HG03354 (cell line): Measurements from ENCODE around the gene LHPP.
"Not testable (repeated sequence)": the region's sequence is repeated elsewhere in the genome, so short reads cannot be mapped to it uniquely, and the experiment has no call there.

Experiments
- ATAC-seq: cut with Tn5 transposase; IDR thresholded peaks from one replicate; pipeline ENCODE4 v1.9.1; 2021; ENCODE audit warnings: mild to moderate bottlenecking; ENCODE audit not compliant: unreplicated experiment, poor library complexity, severe bottlenecking

Gene LHPP

DNA sequence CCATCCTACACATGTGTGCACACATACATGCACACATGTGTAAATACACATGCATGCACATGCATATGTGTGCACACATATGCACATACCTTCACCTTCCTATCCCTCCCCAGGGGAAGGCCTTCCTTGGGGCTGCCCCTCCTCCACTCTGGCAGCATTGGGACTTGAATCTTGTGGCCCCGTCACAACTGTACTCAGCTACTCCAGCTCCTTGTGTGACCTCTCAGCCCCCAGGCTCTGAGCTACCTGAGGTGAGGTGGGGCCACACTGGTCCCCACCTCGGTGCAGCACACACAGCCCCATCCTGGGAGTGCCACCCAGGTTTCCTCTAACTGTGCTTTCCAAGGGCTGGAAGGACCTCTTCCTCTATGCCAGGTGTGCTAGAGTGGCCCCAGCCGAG is 116.0 kb downstream of the LHPP start:
- no peak for ATAC-seq

DNA sequence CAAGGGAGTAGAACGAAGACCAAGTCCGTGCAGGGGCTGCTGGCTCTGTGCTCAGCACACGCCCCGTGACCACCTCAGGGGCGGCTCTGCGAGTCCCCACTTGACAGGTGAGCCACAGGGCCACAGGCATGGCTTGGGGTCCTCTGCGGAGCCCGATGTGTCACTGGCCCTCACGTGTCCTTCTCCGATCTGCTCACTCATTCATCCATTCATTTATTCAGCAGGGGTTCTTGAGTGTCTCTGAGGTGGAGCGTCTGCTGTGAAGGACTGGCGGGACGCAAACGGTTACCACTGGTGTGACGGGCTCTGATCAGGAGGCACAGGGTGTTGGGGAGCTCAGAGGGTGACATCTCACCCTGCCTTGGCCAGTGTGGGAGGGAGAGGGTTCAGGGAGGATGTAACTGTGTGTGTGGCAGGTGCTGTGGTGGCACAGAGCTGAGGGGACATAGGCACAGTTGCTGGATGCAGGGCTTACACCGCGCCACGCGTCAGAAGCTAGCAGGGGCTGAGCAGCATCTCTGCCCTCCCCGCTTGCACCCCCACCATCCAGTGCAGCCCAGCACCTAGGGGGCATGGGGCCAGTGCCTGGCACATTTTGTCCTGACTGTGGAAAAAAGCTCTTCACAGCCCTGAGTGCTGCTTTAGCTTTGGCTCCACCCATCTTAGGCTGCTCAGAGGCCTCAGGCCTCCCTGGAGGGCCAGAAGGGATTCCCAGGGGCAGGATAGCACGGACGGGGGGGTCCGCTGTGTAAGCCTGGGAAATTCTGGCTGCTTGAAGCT is 116.8 kb downstream of the LHPP start:
- no peak for ATAC-seq

DNA sequence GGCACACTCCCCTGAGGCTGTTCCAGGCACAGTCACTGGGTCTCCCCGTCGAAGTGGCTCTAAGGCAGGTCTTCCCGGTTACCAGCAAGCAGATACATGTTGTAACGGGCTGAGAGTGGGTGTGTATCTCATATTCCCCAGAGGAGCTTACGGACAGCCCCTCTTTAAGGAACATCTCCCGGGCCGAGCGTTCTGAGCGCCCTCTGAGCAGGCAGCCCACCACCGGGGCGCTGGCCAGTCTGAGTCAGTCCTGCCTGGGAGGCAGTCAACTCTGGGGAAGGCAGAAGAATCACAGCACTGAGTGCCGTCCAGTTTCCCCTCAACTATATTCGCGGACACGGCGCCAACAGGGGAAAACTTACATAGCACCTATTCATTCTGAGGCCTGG is 117.4 kb downstream of the LHPP start:
- ATAC-seq, result no peak

DNA sequence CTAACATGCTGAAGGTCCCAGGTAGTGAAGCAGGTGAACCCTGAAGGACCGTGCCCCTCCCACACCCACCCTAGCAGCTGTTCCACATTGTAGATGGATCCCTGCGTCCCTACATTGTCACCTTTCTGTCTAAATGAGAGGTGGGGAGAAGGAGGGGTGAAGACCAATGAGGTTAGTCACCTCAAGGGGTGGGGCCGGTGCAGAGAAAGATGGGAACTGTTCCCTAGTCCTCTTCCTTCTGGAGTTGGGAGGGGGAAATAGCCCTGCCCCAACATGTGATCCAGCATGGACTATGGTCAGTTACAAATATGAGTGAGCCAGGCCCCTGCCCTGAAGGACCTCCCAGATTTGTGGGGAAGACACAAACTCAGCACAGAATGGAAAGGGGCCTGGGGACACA is 124.5 kb downstream of the LHPP start:
- no peak for ATAC-seq

DNA sequence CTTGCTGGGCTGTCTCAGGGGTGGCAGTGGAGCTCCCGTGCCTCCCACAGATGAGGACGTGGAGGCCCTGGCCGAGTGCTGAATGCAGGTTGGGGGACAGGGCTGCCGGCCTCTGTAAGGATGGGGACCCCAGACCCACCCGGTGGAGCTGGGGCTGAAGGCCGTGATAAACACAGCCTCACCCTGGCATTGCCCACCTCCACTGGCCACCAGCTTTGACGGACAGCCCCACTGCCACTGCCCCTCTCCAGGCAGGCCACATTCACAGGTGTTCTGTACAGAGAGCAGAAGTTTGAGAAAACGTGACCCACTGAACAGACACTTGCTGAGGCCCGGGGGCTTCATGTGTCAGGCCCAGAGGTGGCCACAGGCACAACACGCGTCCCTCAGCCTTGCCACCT is 126.2 kb downstream of the LHPP start:
- ATAC-seq, result no peak

DNA sequence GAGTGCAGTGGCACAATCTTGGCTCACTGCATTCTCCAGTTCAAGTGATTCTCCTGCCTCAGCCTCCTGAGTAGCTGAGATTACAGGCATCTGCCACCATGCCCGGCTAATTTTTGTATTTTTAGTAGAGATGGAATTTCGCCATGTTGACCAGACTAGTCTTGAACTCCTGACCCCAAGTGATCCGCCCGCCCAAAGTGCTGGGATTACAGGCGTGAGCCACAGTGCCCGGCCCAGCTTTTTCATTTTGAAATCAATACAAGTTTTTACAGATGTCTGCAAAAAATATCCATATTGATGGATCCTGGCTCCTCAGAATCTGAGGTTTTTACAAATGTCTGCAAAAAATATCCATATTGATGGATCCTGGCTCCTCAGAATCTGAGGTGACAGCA is 126.7 kb downstream of the LHPP start:
- not testable (repeated sequence) for ATAC-seq

DNA sequence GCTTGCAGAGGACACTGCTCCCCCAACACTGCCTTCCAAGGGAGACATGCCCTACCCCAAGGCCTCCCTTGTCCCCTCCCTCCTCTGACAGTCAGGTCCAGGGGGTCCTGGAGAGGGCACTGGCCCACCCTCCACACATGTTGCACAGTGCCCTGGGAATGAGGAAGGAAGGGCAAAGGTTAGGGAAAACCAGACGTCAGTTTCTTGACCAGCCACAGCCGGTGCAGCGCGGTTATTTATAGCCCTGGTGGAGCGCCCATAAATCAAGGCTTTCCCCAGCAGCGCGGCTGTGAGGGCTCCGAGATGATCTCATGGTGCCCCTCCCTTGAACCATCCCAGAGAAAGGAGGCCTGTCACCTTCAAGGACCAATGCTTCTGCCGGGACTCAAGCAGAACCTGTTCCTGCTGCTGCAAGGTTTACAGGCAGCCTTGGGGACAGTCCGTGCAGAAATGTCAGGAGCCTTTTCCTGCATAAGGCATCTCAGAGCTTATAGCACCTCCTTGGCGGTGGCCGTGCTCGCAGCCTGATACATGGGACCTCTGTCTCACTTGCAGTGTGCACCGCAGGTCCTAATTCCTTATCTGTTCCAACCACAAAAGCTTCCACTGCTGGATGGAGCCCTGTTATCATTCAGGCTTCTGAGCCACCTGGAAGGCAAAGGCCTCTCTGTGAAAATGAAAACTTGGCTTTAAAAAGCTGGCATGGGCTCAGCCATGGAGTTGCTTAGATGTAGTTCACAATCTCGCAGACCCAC is 127.3 kb downstream of the LHPP start:
- ATAC-seq, result no peak

DNA sequence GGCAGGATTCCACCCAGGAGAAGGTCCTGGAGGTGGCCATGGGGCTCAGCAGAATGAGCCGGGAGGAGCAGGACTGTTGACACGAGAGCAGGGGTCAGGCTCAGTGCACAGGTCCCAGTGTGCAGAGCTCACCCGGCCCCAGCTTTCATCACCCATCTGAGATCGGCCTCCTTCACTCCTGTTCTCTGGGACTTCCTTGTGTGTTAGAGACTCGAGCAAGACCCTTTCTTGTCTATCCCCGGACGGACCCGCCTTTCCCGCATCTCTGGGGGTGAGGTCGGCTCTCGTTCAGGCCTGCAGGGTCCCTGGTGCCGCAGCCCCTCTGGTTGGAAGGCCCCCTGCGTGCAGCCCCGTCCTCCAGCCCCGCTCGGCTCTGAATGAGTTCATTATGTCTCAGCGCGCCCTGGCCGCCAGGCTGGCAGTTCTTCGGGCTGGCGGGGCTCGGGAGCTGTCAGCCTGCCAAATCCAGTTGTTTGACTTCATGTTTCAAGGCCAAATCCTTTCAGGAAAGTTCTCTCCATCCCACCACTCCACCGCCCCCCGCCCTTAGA is 127.9 kb downstream of the LHPP start:
- no peak for ATAC-seq

DNA sequence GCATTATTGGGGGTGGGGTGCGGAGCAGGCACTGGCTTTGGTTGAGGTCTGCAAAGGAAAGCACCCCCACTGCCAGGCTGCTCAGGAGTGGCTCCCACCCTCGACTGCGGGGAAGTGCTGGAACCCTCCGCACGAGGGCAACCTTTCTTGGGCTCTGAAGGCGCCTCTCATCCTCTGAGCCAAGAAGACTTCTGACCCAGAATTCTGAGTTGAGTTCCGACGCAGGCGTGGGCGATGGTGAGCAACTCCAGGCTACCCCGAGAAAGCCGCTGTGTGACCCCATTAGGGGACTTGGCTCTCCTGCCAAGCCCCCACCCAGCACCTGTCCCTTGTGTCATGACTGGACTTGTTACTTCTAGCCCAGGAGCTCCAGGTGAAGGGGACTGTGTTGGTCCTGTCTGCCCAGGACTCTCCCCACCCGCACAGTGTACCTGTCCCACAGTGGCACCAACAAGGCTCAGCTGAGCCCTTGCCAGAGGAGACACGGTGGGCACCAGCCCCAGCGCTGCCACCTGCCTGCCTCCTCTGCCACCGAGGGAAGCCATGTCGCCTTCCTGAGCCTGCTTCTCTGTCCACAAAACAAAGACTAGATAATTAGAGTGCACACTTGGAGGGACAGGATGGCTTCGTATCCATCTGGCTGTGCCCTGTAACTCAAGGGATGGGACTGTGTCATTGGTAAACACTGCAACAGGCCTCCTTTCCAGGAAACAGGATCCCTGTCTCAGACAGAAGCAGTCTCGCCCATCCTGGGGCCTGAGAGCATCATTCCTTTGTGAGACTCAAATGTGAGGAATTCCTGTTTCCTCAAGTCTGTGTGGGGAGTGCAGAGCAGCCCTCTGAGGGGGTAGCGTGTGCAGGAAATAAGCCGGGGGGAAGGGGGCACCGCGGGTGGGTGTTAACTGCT is 128.8 kb downstream of the LHPP start:
- ATAC-seq, result no peak

DNA sequence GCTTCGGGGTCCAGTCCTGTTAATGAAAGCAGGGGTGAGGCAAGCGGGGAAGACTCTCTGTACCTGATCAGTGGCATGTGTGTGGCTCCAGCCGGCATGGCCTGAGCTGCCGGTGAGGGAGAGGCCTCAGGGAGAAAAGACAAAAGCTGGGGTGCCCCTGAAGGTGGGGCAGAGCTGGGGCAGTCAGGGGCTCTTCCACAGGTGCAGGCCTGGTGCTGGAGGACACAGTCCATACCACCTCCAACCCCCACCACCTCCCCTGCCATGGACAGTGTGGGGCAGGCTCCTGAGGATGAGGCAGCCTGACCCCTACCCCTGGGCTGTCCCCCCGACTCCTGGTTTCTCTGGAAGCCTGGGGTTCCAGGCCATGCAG is 129.5 kb downstream of the LHPP start:
- ATAC-seq, result no peak

DNA sequence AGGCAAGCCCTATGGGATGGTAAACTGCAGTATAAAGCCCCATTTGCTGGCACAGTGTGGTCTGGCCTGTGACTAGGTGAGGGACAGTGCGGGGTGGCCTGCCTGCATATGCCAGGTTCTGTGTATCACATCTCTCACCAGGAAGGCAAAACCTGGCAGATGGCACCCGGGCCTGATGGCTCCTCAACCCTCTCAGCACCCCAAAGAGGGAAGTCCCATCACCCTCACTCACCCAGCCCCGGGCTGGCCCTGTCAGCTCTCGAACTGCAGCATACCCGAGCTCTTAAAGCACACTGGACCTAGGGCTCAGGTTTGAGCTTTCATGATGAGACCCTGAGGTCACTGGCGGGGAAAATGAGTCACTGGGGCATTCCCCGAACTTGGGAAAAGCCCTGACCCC is 130.5 kb downstream of the LHPP start:
- ATAC-seq, result no peak

DNA sequence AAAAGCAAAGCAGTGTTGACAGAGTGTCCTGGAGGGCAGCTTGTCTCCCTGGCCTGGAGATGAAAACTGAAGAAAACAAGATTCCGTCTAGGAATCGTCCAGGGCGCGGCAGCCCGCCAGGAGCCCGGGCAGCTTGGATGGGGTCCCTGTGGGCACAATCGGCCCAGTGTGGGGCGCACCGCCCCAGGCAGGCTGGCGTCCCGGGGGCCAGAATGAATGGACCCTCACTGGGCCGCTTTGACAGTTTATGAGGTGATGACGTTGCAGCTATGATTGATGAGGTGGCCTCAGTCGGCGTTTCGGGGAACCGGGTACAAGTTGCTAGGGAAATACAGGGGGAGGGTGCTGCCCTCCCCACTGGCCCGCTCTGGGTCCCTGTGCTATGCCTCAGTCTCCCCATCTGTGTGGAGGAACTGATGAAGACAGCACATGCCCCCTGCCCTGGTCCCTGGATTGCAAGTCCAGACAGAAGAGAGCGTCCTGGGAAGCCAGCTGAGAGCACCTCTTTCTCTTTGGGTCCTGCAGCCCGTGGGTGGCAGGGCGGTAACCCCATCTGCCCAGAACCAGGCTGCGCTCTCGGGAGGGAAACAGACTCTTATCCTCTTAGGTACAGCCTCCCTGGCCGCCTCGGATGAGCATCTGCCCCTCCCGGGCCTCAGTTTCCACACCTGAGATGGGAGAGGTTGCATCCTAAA is 131.3 kb downstream of the LHPP start:
- no peak for ATAC-seq

DNA sequence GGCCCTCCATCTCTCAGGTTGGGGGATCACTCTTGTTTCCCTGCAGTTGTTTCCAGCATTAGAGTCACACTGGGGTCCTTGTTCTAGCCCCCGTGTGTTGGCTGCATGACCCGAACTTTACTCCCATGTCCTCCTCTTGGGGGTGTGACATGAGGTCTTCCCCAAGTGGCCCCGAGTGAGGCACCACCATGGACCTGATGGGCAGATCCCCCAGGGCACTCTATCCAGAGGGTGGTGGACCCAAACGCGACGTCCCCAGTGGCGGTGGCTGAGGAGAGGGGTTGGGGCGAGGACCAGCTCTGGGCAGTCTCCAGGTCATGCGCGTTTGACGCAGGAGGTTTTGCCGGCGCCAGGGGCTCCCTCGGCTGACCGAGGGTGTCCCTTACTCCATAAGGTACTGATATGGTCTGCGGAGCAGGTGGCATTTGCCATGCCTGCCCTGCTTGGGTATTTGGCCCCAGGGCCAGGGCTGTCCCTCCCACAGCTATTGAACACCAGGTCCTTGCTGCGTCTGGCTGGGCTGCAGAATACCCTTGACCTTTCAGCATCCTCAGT is 131.9 kb downstream of the LHPP start:
- ATAC-seq, result no peak

DNA sequence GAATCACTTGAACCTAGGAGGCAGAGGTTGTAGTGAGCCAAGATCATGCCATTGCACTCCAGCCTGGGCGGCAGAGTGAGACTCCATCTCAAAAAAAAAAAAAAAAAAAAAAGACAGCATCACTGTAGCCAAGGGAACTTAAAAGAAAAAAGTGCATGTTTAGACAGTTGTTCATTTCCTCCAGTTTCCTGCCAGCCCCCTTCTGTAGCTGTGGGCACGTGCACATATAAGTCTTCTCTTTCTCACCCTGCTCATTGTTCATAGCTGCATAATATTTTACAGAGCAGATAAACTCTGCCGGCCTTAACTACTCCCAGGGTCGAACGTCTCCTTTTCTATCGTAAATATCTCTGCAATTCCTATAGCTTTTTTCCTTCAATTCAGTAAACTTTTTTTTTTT is 132.6 kb downstream of the LHPP start:
- ATAC-seq, result no peak

DNA sequence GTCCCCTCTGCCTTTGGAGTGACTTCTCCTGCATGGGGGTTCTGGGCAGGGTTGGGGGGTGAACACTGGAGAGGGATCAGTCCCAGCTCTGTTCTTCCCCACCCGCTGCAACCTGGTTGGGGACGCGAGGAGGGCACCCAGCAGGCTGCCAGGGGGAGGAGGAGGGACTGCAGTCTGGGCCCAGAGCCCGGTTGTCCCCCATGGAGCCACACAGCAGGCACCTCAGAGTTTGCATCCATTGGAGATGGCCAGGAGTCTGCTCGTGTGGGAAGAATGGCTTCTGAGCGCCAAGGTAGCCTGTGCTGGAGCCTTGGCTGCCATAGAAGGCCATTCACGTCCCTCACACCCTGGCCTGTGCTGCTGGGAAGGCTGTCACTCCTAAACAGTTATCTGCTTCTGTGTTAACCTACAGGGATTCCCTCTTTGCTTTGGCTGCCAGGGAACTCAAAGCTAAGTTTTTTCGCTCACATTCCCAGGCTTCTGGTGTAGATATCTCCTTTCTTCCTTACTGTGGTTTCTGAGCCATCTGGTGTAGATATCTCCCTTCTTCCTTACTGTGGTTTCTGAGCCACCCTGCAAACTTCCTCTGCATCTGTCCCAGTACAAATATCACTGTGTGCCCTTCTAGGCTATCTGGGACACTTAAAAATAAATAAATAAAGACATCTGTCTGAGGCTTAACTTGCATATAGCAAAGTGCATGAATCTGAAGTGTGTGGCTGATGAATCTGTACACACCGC is 133.7 kb downstream of the LHPP start:
- no peak for ATAC-seq

DNA sequence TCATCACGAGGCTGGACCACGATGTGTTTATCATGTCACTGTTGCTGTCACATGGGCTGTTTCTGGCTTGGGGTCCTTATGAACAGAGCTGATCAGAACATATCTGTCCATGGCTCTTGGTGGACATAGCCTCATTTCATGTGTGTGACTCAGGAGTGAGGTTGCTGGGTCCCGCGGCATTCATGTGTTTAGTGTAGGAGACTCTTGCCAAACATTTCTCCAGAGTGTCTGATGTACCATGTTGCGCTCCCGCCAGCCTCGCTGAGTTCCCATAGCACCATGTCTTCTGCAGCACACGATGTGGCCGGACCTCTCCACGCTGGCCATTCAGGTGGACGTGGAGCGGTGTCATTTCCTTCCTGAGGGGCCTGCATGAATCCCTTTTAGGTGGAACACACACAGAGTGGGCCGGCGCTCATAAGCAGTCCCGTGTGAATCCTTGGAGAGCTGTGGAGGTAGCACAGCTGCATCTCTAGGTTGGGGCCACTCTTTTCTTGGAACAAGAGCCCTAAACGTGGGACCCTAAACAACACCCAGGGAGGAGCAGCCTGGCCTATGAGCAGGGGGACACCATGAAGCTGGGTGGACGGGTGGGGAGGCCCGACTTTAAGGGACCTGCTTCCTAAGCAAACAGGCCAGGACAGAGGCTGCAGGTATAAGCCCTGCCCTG is 134.6 kb downstream of the LHPP start:
- no peak for ATAC-seq

DNA sequence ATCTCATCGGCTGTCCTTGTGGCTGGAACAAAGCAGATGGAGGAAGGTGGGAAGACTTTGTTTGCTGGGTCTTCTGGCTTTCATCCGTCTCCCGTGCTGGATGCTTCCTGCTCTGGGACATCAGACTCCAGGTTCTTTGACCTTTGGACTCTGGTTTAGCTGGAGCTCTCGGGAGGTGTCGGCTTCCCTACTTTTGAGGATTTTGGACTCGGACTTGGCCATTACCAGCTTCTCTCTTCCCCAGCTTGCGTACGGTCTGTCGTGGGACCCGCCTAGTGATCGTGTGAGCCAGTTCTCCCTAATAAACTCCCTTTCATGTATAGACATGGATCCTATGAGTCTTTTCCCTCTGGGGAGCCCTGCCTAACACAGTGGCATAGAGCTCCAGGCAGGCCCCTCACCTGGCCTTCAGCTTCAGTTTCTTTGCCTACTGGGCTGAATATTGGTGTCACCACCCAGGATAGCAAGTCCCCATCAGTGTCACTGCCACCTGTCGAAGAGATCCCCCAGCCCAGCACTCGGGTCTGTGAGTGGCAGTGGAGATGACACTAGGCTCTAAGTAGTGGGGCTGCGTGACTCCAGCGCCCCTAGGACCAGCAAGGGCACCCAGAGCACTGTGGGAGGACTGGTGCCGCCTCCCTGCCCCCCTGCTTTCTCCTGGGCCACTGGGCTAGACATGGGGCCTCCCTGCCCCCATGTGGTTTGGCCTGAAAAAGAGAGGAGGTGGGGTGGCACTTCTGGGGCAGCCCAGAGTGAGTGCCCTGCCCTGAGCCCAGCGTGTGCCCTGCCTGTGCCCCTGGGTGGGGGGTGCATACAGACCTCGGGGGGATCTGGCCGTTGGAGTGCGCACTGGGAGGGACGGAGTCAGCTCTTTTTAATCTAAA is 135.6 kb downstream of the LHPP start:
- ATAC-seq, result no peak
